ENCODE results near the gene P4HTM.
A peak's percentile ranks its signal among the peaks of the same experiment; 100 is the strongest.
"Not testable (repeated sequence)": the region's sequence is repeated elsewhere in the genome, so short reads cannot be mapped to it uniquely, and the experiment has no call there.

Gene P4HTM

GRCh38 chr3:49007771-49008528 lies 17.9 kb downstream of the P4HTM start:
- DNase-seq (ENCODE audit: low read depth in 2 of 2): peak; percentile 86 to 88

GRCh38 chr3:49008627-49009026 lies 18.6 kb downstream of the P4HTM start:
- DNase-seq (ENCODE audit: low read depth in 2 of 2): not testable (repeated sequence)

GRCh38 chr3:49009396-49009795 lies 19.4 kb downstream of the P4HTM start:
- DNase-seq (ENCODE audit: low read depth in 2 of 2): no peak

GRCh38 chr3:49012441-49013017 lies 22.5 kb downstream of the P4HTM start:
- DNase-seq (ENCODE audit: low read depth in 2 of 2): no peak

GRCh38 chr3:49013113-49013737 lies 23.2 kb downstream of the P4HTM start:
- DNase-seq (ENCODE audit: low read depth in 2 of 2): no peak

DNA sequence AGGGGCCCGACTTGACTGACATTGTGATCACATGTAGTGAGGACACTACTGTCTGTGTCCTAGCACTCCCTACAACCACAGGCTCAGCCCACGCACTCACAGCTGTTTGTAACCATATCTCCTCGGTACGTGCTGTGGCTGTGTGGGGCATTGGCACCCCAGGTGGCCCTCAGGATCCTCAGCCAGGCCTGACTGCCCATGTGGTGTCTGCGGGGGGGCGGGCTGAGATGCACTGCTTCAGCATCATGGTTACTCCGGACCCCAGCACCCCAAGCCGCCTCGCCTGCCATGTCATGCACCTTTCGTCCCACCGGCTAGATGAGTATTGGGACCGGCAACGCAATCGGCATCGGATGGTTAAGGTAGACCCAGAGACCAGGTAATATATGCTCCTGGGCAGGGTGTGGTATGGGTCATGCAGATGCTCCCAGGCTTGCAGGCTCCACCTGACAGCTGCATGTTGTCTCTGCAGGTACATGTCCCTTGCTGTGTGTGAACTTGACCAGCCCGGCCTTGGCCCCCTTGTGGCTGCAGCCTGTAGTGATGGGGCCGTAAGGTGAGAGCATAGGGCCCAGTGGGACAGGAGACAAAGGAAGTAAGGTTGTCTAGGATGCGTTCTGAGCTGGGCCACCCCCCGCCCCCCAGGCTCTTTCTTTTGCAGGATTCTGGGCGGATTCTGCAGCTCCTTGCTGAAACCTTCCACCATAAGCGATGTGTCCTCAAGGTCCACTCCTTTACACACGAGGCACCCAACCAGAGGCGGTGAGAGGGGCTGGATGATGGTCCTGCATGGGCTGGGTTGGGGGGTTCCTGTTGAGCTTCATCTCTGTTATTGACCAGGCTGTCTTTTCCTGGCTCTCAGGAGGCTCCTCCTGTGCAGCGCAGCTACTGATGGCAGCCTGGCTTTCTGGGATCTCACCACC lies 24.0 kb downstream of the P4HTM start:
- DNase-seq (ENCODE audit: low read depth in 2 of 2): peak in 1 of 2 donors; percentile 25

DNA sequence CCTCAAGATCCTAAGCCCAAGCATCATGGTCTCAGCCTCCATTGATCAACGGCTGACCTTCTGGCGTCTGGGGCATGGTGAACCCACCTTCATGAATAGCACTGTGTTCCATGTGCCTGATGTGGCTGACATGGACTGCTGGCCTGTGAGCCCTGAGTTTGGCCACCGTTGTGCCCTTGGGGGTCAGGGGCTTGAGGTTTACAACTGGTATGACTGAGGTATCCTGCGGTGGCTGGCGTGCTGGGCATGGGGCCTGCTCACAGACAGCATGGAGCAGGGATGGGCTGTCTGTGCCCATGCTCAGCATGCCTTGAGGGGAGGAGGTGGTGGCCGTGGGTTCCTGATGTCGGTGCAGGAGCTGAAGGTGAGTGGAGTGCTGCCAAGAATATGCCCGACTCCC lies 25.0 kb downstream of the P4HTM start:
- no peak for DNase-seq (ENCODE audit: low read depth in 2 of 2)

GRCh38 chr3:49015765-49016164 lies 25.7 kb downstream of the P4HTM start:
- DNase-seq (ENCODE audit: low read depth in 2 of 2): no peak

GRCh38 chr3:49016414-49017228 lies 26.6 kb downstream of the P4HTM start:
- DNase-seq (ENCODE audit: low read depth in 2 of 2): no peak

DNA sequence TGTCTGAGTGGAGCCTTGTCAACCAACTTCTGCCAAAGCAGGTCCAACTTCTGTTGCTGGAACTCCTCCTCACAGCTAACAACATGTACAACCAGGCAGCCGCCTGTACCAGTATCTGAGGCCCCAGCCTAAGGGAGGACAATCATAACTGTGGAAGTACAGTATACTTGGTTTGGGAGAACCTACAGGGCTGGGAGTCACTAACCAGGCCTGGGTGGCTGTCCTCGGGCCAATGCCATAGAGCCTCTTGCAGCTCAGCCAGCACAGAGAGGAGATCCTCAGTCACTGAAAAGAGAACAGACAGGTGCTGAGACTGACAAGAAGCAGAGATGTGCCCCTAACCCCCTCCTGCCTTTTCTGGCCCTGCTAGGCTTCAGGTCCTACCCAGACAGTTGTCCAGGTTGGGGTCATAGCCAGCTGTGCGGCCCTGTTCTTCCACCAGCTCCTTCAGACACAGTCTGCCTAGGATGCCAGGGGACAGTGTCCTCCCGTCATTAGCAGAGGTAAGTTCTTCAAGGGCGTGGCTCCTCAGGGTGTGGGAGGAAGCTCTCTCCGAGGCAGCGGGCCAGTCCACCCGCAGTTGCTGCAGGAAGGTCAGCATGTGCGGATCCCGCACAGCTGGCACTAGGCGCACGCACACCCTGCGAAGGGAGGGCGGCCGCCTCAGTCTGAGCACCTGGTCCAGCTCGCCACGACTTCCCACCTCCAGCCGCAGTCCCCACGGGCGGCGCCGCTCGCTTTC lies 27.4 kb downstream of the P4HTM start:
- DNase-seq (ENCODE audit: low read depth in 2 of 2): no peak

DNA sequence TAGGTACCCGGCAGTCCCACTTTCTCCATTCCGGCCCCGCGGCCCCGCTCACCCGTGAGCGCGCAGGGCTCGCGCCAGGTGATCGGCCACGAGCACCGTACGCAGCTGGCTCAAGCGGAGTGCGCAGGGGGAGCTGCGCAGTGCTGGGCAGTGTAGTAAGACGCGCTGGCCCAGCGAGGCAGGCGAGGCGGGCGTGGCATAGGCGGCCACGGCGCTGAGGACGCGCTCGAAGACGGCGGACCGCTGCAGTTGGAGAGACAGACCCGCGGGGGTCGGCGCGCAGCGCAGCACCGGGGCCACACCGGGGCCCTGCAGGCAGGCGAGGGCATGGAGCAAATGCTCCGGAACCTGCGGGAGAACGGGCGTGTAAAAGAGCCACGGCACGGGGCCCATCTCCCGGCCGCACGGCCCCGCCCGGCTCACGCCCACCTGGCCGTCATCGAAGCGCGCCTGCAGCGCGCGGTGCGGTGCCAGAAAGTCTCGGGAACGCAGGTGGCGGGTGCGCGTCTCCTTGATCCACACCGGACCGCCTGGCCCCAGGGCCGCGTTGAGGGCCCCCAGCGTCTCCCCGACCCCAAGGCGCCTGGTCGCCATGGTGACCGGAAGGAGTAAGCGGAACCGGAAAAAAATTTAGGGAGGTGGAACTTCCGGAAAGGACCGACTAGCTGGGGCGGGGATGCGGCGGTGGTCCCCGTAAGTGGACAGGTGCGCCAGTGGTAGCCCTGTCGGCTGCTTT lies 28.1 kb downstream of the P4HTM start, which contains the start of gene DALRD3:
TSS of gene DALRD3 (minus strand) at position 610 of the 736 bp plus-strand sequence. CDS start at position 594, 16 bp downstream.
- DNase-seq (ENCODE audit: low read depth in 2 of 2): peak; percentile 31 to 48

- no peak for DNase-seq (ENCODE audit: low read depth in 2 of 2)
These were observed 28.6 kb downstream of the P4HTM start for GRCh38 chr3:49018707-49019006.

- DNase-seq (ENCODE audit: low read depth in 2 of 2): no peak
These were observed 29.9 kb downstream of the P4HTM start for GRCh38 chr3:49019941-49020329.

DNA sequence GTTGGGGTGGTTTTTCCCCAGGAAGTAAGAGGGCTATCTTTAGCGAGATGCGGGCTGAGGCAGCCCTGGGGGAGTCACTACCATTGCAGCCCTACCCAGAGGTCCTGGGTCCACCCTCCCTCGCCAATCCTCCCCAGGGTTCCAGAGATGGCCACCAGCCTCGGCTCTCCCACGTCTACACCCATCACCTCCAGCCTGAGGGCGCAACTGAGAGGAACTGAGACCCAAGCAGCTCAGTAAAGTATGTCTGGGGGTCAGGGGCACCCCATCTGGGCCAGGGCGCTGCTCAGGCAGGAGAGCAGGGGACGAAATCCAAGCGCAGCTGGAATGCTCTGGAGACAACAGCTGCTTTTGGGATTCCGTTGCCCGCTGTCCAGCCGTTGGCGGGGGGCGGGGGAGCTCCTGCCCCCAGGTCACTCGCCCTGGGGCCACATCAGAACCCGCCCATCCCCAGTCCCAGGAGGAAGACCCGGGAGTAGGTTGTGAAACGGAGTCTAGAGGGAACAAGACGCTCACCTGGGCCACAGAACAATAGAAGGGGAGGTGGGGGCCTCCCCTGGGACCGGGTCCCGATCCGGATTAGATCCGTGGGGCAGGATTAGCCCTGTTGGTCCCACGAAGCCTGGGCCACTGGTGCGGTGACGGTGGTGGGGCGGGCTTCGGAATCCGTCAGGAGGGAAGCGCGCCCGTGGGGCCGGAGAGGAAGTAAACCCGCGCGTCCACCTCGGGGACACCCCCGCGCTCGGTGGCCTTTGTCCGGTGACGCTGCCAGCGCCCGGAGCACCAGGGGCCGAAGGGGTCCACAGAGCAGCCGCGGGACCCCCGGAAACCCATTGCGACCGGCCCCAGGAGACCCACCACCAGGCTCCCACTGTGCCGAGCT lies 30.5 kb downstream of the P4HTM start:
- DNase-seq (ENCODE audit: low read depth in 2 of 2): peak in 1 of 2 donors; percentile 24

GRCh38 chr3:49021213-49021812 lies 31.3 kb downstream of the P4HTM start:
- DNase-seq (ENCODE audit: low read depth in 2 of 2): peak; percentile 95 to 97

DNA sequence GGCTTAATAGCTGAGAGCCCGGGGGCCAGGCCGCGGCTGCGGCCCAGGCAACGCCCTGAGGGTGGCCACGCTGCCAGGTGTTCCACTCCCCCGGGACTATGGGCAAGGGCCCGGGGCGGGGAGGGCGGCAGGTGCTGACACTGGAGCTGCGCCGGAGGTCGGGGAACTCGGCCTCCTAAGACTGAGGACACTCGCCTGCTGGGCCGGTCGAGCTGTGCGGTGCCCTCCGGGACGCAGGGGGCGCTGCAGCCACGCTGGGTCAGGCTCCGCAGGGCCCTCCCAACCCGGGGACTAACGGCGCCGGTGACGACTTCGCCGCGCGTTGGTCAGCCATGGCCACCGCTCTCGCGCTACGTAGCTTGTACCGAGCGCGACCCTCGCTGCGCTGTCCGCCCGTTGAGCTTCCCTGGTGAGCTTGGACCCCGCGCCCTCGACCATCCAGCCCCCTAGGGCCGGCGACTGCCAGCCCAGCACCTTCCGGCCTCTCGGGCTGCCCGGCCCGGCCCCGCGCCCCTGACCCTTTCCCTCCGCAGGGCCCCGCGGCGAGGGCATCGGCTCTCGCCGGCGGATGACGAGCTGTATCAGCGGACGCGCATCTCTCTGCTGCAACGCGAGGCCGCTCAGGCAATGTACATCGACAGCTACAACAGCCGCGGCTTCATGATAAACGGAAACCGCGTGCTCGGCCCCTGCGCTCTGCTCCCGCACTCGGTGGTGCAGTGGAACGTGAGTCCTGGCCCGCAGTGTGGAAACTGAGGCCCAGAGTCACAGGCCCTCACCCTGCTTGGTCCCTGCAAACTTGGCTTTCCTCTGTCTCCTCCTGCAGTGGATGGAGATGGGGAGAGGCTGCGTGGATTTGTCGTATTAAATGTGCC lies 32.0 kb downstream of the P4HTM start, which contains the start of gene NDUFAF3:
TSS of gene NDUFAF3 (plus strand) at position 309 of the 875 bp plus-strand sequence. CDS start at position 333, 24 bp downstream.
- peak; percentile 78 to 86 for DNase-seq (ENCODE audit: low read depth in 2 of 2)

DNA sequence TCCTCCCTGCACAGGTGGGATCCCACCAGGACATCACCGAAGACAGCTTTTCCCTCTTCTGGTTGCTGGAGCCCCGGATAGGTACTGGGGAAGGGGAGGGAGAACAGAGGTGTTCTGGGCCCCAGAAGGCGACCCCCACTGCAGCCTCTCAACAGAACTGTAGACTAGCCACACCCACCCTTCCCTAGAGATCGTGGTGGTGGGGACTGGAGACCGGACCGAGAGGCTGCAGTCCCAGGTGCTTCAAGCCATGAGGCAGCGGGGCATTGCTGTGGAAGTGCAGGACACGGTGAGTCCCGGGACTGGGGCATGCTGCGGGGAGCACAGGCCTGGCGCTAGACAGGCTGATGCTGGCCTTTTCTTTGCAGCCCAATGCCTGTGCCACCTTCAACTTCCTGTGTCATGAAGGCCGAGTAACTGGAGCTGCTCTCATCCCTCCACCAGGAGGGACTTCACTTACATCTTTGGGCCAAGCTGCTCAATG lies 32.7 kb downstream of the P4HTM start:
- no peak for DNase-seq (ENCODE audit: low read depth in 2 of 2)

Measured in stimulated activated CD8-positive, alpha-beta memory T cell treated with anti-CD3 and anti-CD28 coated beads, Interleukin-7, amount 100 ng/mL, for 4 hours (primary cell).